K562 (cell line): ENCODE data around the gene HYAL1. TPM values are rescaled to one million over a fixed set of nuclear protein-coding genes. Genes with fewer than 3 reads are reported as not detected.

ENCODE experiments used
- ATAC-seq: fragments of 200-7000 bp; cut with Tn5 transposase; 3 replicates; pipeline ENCODE4 v1.9.1; 2020; ENCODE audit warnings: moderate library complexity
- BruUV-seq: library from RNA; stranded (reverse); fragments of 400-500 nt; replicated peaks from 2 replicates; lab custom pipeline; 2021; lab: Mats Ljungman, UMichigan
- CTCF ChIA-PET: fragments of 300-600 bp; formaldehyde crosslinking; extraction: SDS; loops from one replicate; lab custom pipeline; 2021; ENCODE audit warnings: low intra/inter-chr PET ratio; lab: Yijun Ruan, JAX
- POLR2A ChIA-PET: fragments of 300-600, 350-650 bp; sonication (Branson Sonifier 250); formaldehyde crosslinking; extraction: SDS; loops from one replicate; lab custom pipeline; 2021; ENCODE audit warnings: antibody characterized with exemption, inconsistent platforms; lab: Yijun Ruan, JAX
- DNase-seq, 4 experiments: peaks; one replicate each; pipeline versions ENCODE4 v3.0.0 to v3.0.0-alpha.2; 2011 to 2018; ENCODE audit warnings: low spot score in 3 of 4, mixed read lengths in 3 of 4; ENCODE audit errors: extremely low read depth in 1 of 4
- FAIRE-seq: peaks from 2 replicates; lab custom pipeline; 2011; peaks lifted over from hg19 to GRCh38; lab: Jason Lieb, UNC
- H2AFZ ChIP-seq: 2 replicates; pipeline ENCODE4 v1.6.0; 2011; ENCODE audit warnings: low read depth, low read length, control low read depth, inconsistent platforms
- H3K27ac ChIP-seq: fragments of 200-600 bp; 3 replicates; pipeline ENCODE4 v1.8.0; 2011; ENCODE audit warnings: low read depth, mild to moderate bottlenecking, control low read depth, inconsistent platforms, low read length, moderate library complexity, mixed read lengths; ENCODE audit errors: extremely low read depth
- H3K27me3 ChIP-seq, 2 experiments: fragments of 300-600 bp in 1 of 2; 2 replicates in 1 of 2; 3 replicates in 1 of 2; pipeline versions ENCODE4 v1.6.0 to v1.8.0; 2011; ENCODE audit warnings: inconsistent platforms in 2 of 2, low read length in 2 of 2, mild to moderate bottlenecking in 1 of 2, mixed read lengths in 1 of 2, moderate library complexity in 1 of 2; ENCODE audit not compliant: control insufficient read depth in 2 of 2, insufficient read depth in 2 of 2
- H3K36me3 ChIP-seq: fragments of 300-600 bp; 3 replicates; pipeline ENCODE4 v1.8.0; 2011; ENCODE audit warnings: mild to moderate bottlenecking, low read length, inconsistent platforms; ENCODE audit not compliant: control insufficient read depth, insufficient read depth
- H3K4me1 ChIP-seq, 2 experiments: fragments of 200-600 bp in 1 of 2; replicated peaks in 1 of 2; 2 replicates in 1 of 2; 3 replicates in 1 of 2; pipeline versions ENCODE4 v1.5.1 to v1.8.0; 2011; ENCODE audit warnings: inconsistent platforms in 2 of 2, low read length in 2 of 2, mild to moderate bottlenecking in 1 of 2, mixed read lengths in 1 of 2, moderate library complexity in 1 of 2; ENCODE audit not compliant: control insufficient read depth in 2 of 2, insufficient read depth in 2 of 2
- H3K4me2 ChIP-seq: 2 replicates; pipeline ENCODE4 v1.6.1; 2011; ENCODE audit warnings: low read length, control low read depth, inconsistent platforms, mixed read lengths; ENCODE audit not compliant: insufficient read depth
- H3K4me3 ChIP-seq: fragments of 200-600 bp; sonication (generic), shearing (Covaris generic); 2 replicates; pipeline ENCODE4 v1.5.1; 2016; ENCODE audit warnings: control low read depth, inconsistent platforms
- H3K79me2 ChIP-seq: fragments of 200-600 bp; 3 replicates; pipeline ENCODE4 v1.8.0; 2011; ENCODE audit warnings: low read length, inconsistent platforms; ENCODE audit not compliant: control insufficient read depth, insufficient read depth
- H3K9ac ChIP-seq, 2 experiments: 2 replicates each; pipeline versions ENCODE4 v1.6.0 to v1.6.1; 2011; ENCODE audit warnings: low read depth in 2 of 2, low read length in 2 of 2, control low read depth in 1 of 2, inconsistent platforms in 1 of 2, mild to moderate bottlenecking in 1 of 2, mixed read lengths in 1 of 2; ENCODE audit not compliant: insufficient read depth in 1 of 2
- H3K9me1 ChIP-seq: one replicate; pipeline ENCODE4 v1.6.0; 2011; ENCODE audit warnings: inconsistent platforms, mild to moderate bottlenecking, low read length, moderate library complexity; ENCODE audit not compliant: control insufficient read depth, insufficient read depth
- H3K9me3 ChIP-seq: replicated peaks from 2 replicates; pipeline ENCODE4 v1.5.1; 2011; ENCODE audit warnings: low read depth, low read length, inconsistent platforms; ENCODE audit not compliant: control insufficient read depth, insufficient read depth
- H4K20me1 ChIP-seq: replicated peaks from 2 replicates; pipeline ENCODE4 v1.6.1; 2011; ENCODE audit warnings: low read length, inconsistent platforms, mixed read lengths; ENCODE audit not compliant: control insufficient read depth, insufficient read depth
- EP300 ChIP-seq: IDR thresholded peaks from 2 replicates; pipeline ENCODE4 v1.6.1; 2012; ENCODE audit warnings: low read length, improper control_type of control experiment
- ERF ChIP-seq: fragments of 450-650 bp; formaldehyde crosslinking; IDR thresholded peaks from 2 replicates; pipeline ENCODE4 v1.4.0; 2020; ENCODE audit warnings: mild to moderate bottlenecking, mixed read lengths
- HDGF ChIP-seq: fragments of 450-650 bp; IDR thresholded peaks from 2 replicates; pipeline ENCODE4 v1.6.1; 2016
- HNRNPK ChIP-seq: fragments of 200-400 bp; formaldehyde crosslinking; IDR thresholded peaks from one replicate; pipeline ENCODE4 v1.6.1; 2018; ENCODE audit warnings: mild to moderate bottlenecking, low read depth, low read length; ENCODE audit not compliant: poor library complexity, severe bottlenecking
- MEF2D ChIP-seq: conservative IDR thresholded peaks from 2 replicates; pipeline ENCODE4 v1.6.1; 2016; ENCODE audit warnings: low read depth, missing genetic modification characterization, missing compliant biosample characterization
- MTA1 ChIP-seq: fragments of 450-650 bp; IDR thresholded peaks from 2 replicates; pipeline ENCODE4 v1.6.1; 2017; ENCODE audit warnings: borderline replicate concordance
- PHTF2 ChIP-seq: fragments of 250-450 bp; sonication (Bioruptor Pico); IDR thresholded peaks from 2 replicates; pipeline ENCODE4 v1.5.0; 2021; ENCODE audit warnings: mild to moderate bottlenecking
- PRDM10 ChIP-seq: fragments of 450-650 bp; IDR thresholded peaks from 2 replicates; pipeline ENCODE4 v1.6.1; 2018; ENCODE audit not compliant: partially characterized antibody
- RNF219 ChIP-seq: fragments of 250-450 bp; sonication (Bioruptor Pico); IDR thresholded peaks from 2 replicates; pipeline ENCODE4 v1.5.0; 2022; ENCODE audit warnings: mild to moderate bottlenecking
- SAFB2 ChIP-seq: fragments of 200-400 bp; formaldehyde crosslinking; IDR thresholded peaks from 2 replicates; pipeline ENCODE4 v1.6.1; 2018; ENCODE audit warnings: borderline replicate concordance, low read length, low read depth, moderate library complexity; ENCODE audit not compliant: severe bottlenecking
- ZBTB49 ChIP-seq: sonication (generic); formaldehyde crosslinking; IDR thresholded peaks from 2 replicates; pipeline ENCODE4 v1.8.0; 2022; ENCODE audit warnings: missing genetic modification reagents, mild to moderate bottlenecking, borderline replicate concordance
- ZNF263 ChIP-seq: sonication (generic); formaldehyde crosslinking; IDR thresholded peaks from 2 replicates; pipeline ENCODE4 v1.8.0; 2022; ENCODE audit warnings: mild to moderate bottlenecking, missing genetic modification reagents, borderline replicate concordance
- WGBS: fragments of 100-300 bp; shearing (Covaris generic); methylation state at CpG from one replicate; pipeline ENCODE4 v1.1.6; 2016; ENCODE audit warnings: low coverage, mixed read lengths; ENCODE audit not compliant: insufficient coverage; ENCODE audit errors: missing lambda C conversion rate; 5-methylcytosine and 5-hydroxymethylcytosine counted together
- in situ Hi-C: fragments of 300-500 bp; cut with MboI; formaldehyde crosslinking; loops from 4 replicates; pipeline ENCODE4 v1.15.0; 2018; ENCODE audit warnings: inconsistent platforms, mixed read lengths
- intact Hi-C: fragments of 100-400 bp; cut with micrococcal nuclease; formaldehyde crosslinking; loops from 2 replicates; pipeline ENCODE4 v1.14.2; 2022
- polyA plus RNA-seq, 8 experiments: library from polyadenylated mRNA; depleted of rRNA in 4 of 8; stranded (reverse) in 5 of 8; unstranded in 3 of 8; fragments of >200 nt; fragmentation: Nextera tagmentation in 2 of 8; fragmentation: Illumina TruSeq in 1 of 8; extraction: Ambion mirVana in 2 of 8; extraction: Trizol in 1 of 8; gene quantifications; 2 replicates each; pipeline versions ENCODE4 v1.2.1 to v1.2.3, GENCODE V29; 2011 to 2014; ENCODE audit warnings: inconsistent platforms in 1 of 8, missing spikeins in 1 of 8
- total RNA-seq, 7 experiments: library from RNA; depleted of rRNA in 6 of 7; stranded (reverse); fragments of >200 nt in 6 of 7; fragmentation: Illumina TruSeq in 2 of 7; extraction: Trizol in 2 of 7; gene quantifications; 2 replicates each; pipeline versions ENCODE4 v1.2.1 to v1.2.3, GENCODE V29; 2011 to 2021; ENCODE audit warnings: low replicate concordance in 1 of 7

Gene HYAL1
- total and polyA plus RNA-seq, 9 of the 15 experiments (the other 6 are each of a cell fraction or from before 2014, with no cell fraction given) = 1.4 to 8.5 (median 4.7) TPM

GRCh38 chr3:50297896-50298725 is 5.3 kb downstream of the HYAL1 start:
- DNase-seq = peak in 2 of 4 experiments; percentile 36 to 54
- no peaks in the 10 kb centered on the region for H3K27me3 ChIP-seq
- ATAC-seq = no peak
- no peak for TF ChIP-seq SAFB2
- TF ChIP-seq PHTF2 (CRISPR knock-in tag) = no peak
- no peak for TF ChIP-seq HDGF
- no peak for TF ChIP-seq ZBTB49 (CRISPR knock-in tag)
- TF ChIP-seq EP300 = peak; percentile 43
- no peak for TF ChIP-seq RNF219 (CRISPR knock-in tag)
- TF ChIP-seq HNRNPK = no peak
- TF ChIP-seq ERF (CRISPR knock-in tag) = no peak
- no peak for TF ChIP-seq MTA1
- TF ChIP-seq MEF2D (tag) = no peak
- peak; percentile 6 for TF ChIP-seq PRDM10
- no peak for TF ChIP-seq ZNF263 (CRISPR knock-in tag)

More at GRCh38 chr3:50297896-50298725, 5.3 kb downstream of the HYAL1 start:
- ChIA-PET CTCF (interaction anchor here (0.7 kb wide), 1 partner anchor 368 kb away, joined by 3 read pairs; no protein-coding TSS in a partner anchor), POLR2A (interaction anchor here (1.1 to 1.5 kb wide), 2 partner anchors 11 to 30 kb away, joined by 3 to 8 read pairs; partner anchors contain the start of gene TUSC2)
- FAIRE-seq = peak; percentile 72
- whole genome bisulfite sequencing = 4% methylated on average over 9 of the region's 9 CpGs
- peaks cover 46% of the 10 kb centered on the region for H3K79me2 ChIP-seq
- peak overlapping the region; percentile 66 to 97 for H3K9ac ChIP-seq
- H3K4me1 ChIP-seq = peaks cover 21 to 70% of the 10 kb centered on the region in 2 experiments; a peak in 4 of 5 replicates
- H2AFZ ChIP-seq = no peak overlapping the region; the same call in 1 of the 2 replicates
- peak overlapping the region; percentile 83 for H3K4me3 ChIP-seq
- H3K27ac ChIP-seq = peak overlapping the region; percentile 76
- intact Hi-C loops (loop anchor here (2.0 kb wide), 1 partner anchor 31 kb away; the partner anchor contains the start of gene TUSC2), in situ Hi-C loops (no loop called here)
- peaks cover 19% of the 10 kb centered on the region; the same call in 2 of the 3 replicates for H3K36me3 ChIP-seq
- TSS peak; percentile 40 for BruUV-seq
- H3K9me3 ChIP-seq = no peaks in the 10 kb centered on the region
- H3K9me1 ChIP-seq = no peaks in the 10 kb centered on the region
- H3K4me2 ChIP-seq = peak overlapping the region; percentile 86
- no peaks in the 10 kb centered on the region for H4K20me1 ChIP-seq
